ENCODE results near the gene SLC27A4. TPM values are rescaled to one million over a fixed set of nuclear protein-coding genes. Genes with fewer than 3 reads are reported as not detected.

Gene SLC27A4
- total and polyA plus RNA-seq, 4 donors, result 6.8 to 29.7 (median 24.2) TPM

DNA sequence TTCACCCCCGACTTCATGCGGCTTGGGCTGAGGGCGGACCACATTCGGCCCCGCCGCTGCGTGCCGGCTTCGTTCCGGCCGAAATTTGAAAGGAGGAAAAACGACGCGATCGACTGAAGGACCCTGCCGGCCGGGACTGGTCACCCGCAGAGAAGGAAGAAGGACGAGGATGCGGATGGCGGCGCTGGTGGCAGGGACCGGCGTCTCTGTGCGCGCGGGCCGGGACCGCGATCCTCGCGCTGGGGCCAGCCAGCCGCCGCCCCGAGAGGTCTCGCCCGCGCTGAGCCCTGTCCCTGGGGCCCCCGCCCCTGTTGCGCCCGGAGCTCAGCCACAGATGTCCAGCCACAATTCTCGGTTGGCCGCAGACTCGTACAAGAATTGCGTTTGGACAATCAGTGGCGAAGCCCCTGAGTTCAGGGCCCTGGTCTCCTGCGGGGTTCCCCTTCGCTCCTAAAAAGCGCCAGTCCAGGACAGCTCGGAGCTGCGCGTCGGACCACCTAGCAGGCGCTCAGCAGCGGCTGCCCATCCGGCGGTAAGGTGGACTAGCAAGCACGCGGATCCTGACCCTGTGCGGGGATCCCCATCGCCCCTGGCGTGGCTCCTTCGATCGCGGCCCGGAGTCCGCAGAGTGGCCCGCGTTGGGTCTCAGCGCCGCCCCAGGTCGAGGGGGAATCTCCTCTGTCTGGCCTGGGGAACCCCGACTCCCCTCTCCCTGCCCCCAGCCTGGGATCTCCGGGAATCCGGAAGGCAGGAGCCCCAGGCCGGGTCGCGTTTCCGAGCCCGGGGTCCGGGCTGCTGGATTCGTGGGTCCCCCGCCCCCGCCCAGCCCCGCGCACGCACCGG, 52.2 kb downstream of the SLC27A4 start:
- TF ChIP-seq, protein P1, sequence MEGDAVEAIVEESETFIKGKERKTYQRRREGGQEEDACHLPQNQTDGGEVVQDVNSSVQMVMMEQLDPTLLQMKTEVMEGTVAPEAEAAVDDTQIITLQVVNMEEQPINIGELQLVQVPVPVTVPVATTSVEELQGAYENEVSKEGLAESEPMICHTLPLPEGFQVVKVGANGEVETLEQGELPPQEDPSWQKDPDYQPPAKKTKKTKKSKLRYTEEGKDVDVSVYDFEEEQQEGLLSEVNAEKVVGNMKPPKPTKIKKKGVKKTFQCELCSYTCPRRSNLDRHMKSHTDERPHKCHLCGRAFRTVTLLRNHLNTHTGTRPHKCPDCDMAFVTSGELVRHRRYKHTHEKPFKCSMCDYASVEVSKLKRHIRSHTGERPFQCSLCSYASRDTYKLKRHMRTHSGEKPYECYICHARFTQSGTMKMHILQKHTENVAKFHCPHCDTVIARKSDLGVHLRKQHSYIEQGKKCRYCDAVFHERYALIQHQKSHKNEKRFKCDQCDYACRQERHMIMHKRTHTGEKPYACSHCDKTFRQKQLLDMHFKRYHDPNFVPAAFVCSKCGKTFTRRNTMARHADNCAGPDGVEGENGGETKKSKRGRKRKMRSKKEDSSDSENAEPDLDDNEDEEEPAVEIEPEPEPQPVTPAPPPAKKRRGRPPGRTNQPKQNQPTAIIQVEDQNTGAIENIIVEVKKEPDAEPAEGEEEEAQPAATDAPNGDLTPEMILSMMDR (IDR thresholded peaks at IDR 0.05; ENCODE audit: control extremely low read depth, extremely low read depth), result no peak
- Histone ChIP-seq H3K4me3 (no peak overlapping the region), H3K4me1 (ENCODE audit: control insufficient read depth in 5 of 5, insufficient read depth in 5 of 5, low read length in 5 of 5) (peaks cover 0 to 15% (median 3%) of the 10 kb centered on the region in 5 donors), H3K9me3 (ENCODE audit: control insufficient read depth in 4 of 4, insufficient read depth in 3 of 4, low read length in 3 of 4) (no peaks in the 10 kb centered on the region), H3K9ac (ENCODE audit: insufficient read depth in 1 of 2, low read length in 2 of 2) (no peak overlapping the region), H3K27me3 (ENCODE audit: control insufficient read depth in 3 of 3, insufficient read depth in 3 of 3, low read length in 2 of 3) (peaks cover 0 to 56% (median 45%) of the 10 kb centered on the region in 3 donors), H3K27ac (ENCODE audit: low read depth in 1 of 2, low read length in 1 of 2) (no peak overlapping the region), H3K36me3 (ENCODE audit: control insufficient read depth in 4 of 4, insufficient read depth in 4 of 4, low read length in 4 of 4) (peaks cover 14 to 40% (median 16%) of the 10 kb centered on the region in 4 donors)
- 87 to 88% methylated on average over 87 to 88 of the region's 88 CpGs for WGBS, 2 donors
- ATAC-seq (ENCODE audit: insufficient read depth, low FRiP score) (no peak), DNase-seq (no peak)

DNA sequence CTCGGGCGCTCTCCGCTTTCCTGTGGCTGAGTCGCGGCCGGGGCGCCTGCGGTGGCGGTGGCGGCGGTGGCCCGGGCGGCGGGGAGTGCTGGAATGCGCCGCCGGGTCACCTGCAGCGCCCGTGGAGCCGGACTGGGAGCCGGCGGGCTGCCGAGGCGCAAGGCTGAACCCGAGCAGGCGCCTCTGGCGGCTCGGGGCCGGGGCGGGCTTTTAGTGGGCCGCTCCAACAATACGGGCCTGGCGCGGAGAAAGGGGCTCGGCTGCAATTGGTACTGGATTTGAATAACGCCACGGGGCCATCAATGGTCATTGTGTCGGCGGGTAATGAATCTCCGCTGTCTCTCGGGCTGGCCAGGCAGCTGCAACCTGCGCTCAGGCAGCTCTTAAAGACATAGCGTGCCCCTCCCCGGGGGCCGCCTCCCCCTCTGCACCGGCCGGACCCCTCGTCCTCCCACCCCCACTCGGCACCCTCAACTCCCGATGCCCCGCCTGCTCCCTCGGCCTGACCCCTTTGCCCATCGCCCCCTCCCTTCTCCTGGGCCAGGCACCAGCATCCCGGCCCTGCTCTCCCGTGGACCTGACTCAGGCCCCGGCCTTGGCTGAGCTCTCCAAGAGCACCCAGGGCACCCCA, 52.9 kb downstream of the SLC27A4 start:
- Histone ChIP-seq H3K9me3 (ENCODE audit: control insufficient read depth in 4 of 4, insufficient read depth in 3 of 4, low read length in 3 of 4) (no peaks in the 10 kb centered on the region), H3K36me3 (ENCODE audit: control insufficient read depth in 4 of 4, insufficient read depth in 4 of 4, low read length in 4 of 4) (peaks cover 10 to 36% (median 13%) of the 10 kb centered on the region in 4 donors), H3K4me3 (no peak overlapping the region), H3K27ac (ENCODE audit: low read depth in 1 of 2, low read length in 1 of 2) (no peak overlapping the region), H3K9ac (ENCODE audit: insufficient read depth in 1 of 2, low read length in 2 of 2) (no peak overlapping the region), H3K4me1 (ENCODE audit: control insufficient read depth in 5 of 5, insufficient read depth in 5 of 5, low read length in 5 of 5) (peaks cover 0 to 15% (median 3%) of the 10 kb centered on the region in 5 donors), H3K27me3 (ENCODE audit: control insufficient read depth in 3 of 3, insufficient read depth in 3 of 3, low read length in 2 of 3) (peaks cover 0 to 62% (median 50%) of the 10 kb centered on the region in 3 donors)
- 82 to 91% methylated on average over 49 to 56 of the region's 56 CpGs for WGBS, 2 donors
- TF ChIP-seq, protein P1 (IDR thresholded peaks at IDR 0.05; ENCODE audit: control extremely low read depth, extremely low read depth), result no peak
- ATAC-seq (ENCODE audit: insufficient read depth, low FRiP score) (no peak), DNase-seq (no peak)

DNA sequence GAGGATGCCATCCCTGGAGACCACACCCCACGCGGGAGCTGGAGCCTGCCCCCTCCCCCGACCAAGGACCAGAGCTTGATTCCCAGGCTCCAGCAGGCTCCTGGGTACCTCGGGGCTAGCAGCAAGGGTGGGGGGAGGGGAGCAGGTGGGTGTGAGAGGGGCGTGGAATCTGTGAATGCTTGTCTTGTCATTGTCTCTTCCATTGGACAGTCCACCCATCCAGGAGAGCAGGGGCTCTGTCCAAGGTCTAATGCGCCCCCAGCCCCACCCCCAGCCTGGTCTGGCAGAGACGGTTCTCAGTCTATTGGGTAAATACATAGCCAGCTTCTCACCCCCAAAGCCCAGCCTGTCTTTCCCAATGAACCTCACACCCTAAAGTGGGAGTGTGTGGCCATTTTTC, 53.6 kb downstream of the SLC27A4 start:
- H3K9me3 ChIP-seq (ENCODE audit: control insufficient read depth in 4 of 4, insufficient read depth in 3 of 4, low read length in 3 of 4), result no peaks in the 10 kb centered on the region
- TF ChIP-seq, protein P1 (IDR thresholded peaks at IDR 0.05; ENCODE audit: control extremely low read depth, extremely low read depth), result no peak
- H3K4me3 ChIP-seq, result no peak overlapping the region
- no peak overlapping the region for H3K9ac ChIP-seq (ENCODE audit: insufficient read depth in 1 of 2, low read length in 2 of 2)
- H3K27ac ChIP-seq (ENCODE audit: low read depth in 1 of 2, low read length in 1 of 2), result no peak overlapping the region
- no peak for ATAC-seq (ENCODE audit: insufficient read depth, low FRiP score)
- H3K4me1 ChIP-seq (ENCODE audit: control insufficient read depth in 5 of 5, insufficient read depth in 5 of 5, low read length in 5 of 5), result peaks cover 0 to 15% (median 3%) of the 10 kb centered on the region in 5 donors
- peaks cover 0 to 62% (median 50%) of the 10 kb centered on the region in 3 donors for H3K27me3 ChIP-seq (ENCODE audit: control insufficient read depth in 3 of 3, insufficient read depth in 3 of 3, low read length in 2 of 3)
- WGBS, 2 donors, result 61 to 67% methylated on average over 7 of the region's 7 CpGs
- peaks cover 3 to 29% (median 7%) of the 10 kb centered on the region in 4 donors for H3K36me3 ChIP-seq (ENCODE audit: control insufficient read depth in 4 of 4, insufficient read depth in 4 of 4, low read length in 4 of 4)
- DNase-seq, result no peak

Measured in lung (tissue), 12 donors.